Activated T-cell treated with anti-CD3 and anti-CD28 coated beads, Interleukin-2, amount 50 U/mL, for 72 hours (primary cell): Measurements from ENCODE around the gene ZNF488. TPM values are rescaled to one million over a fixed set of nuclear protein-coding genes. Genes with fewer than 3 reads are reported as not detected.

Experiments used
- ATAC-seq, 2 donors: fragments of 150-1000 bp; cut with Tn5 transposase; replicated peaks in 1 of 2; 2 replicates each; pipeline ENCODE4 v1.10.0; 2021; ENCODE audit warnings: moderate library complexity in 2 of 2, mild to moderate bottlenecking in 1 of 2
- DNase-seq, 2 donors: peaks; one replicate each; pipeline ENCODE4 v3.0.0; 2021 to 2022; ENCODE audit warnings: mixed read lengths in 1 of 2
- H3K27ac Mint-ChIP-seq: one replicate; pipeline ENCODE4 v1.8.0; 2022; ENCODE audit warnings: mild to moderate bottlenecking, moderate library complexity, mixed read lengths
- H3K27me3 Mint-ChIP-seq: one replicate; pipeline ENCODE4 v1.8.0; 2022; ENCODE audit warnings: low read depth, mixed read lengths
- H3K36me3 Mint-ChIP-seq, 2 donors: one replicate each; pipeline ENCODE4 v1.8.0; 2022; ENCODE audit warnings: mixed read lengths in 2 of 2, mild to moderate bottlenecking in 1 of 2; ENCODE audit not compliant: insufficient read depth in 2 of 2
- H3K4me1 Mint-ChIP-seq: one replicate; pipeline ENCODE4 v1.8.0; 2022; ENCODE audit warnings: low read depth, mixed read lengths
- H3K4me3 Mint-ChIP-seq, 2 donors: one replicate each; pipeline ENCODE4 v1.8.0; 2022; ENCODE audit warnings: mild to moderate bottlenecking in 2 of 2, mixed read lengths in 2 of 2, moderate library complexity in 2 of 2
- H3K9me3 Mint-ChIP-seq, 2 donors: one replicate each; pipeline ENCODE4 v1.8.0; 2022; ENCODE audit warnings: mixed read lengths in 2 of 2
- total RNA-seq, 2 donors: library from RNA; stranded (reverse); gene quantifications; one replicate each; pipeline ENCODE4 v1.2.3, GENCODE V29; 2022

The ZNF488 gene
- total RNA-seq, 2 donors from 2014 or later = 0.36 to 0.46 TPM

- H3K9me3 Mint-ChIP-seq = no peaks in the 10 kb centered on the region
- no peak overlapping the region for H3K27ac Mint-ChIP-seq
- H3K4me1 Mint-ChIP-seq = peaks cover 7% of the 10 kb centered on the region
- H3K4me3 Mint-ChIP-seq = no peak overlapping the region
- H3K36me3 Mint-ChIP-seq = no peaks in the 10 kb centered on the region
- DNase-seq (no peak), ATAC-seq (no peak)
- H3K27me3 Mint-ChIP-seq = peaks cover 41% of the 10 kb centered on the region
These were observed 9.2 kb downstream of the ZNF488 start for GRCh38 chr10:47374611-47375536.

GRCh38 chr10:47372726-47373125, 11.4 kb downstream of the ZNF488 start:
- no peaks in the 10 kb centered on the region for H3K36me3 Mint-ChIP-seq
- no peak for DNase-seq
- no peak for ATAC-seq
- H3K9me3 Mint-ChIP-seq = no peaks in the 10 kb centered on the region
- peaks cover 24% of the 10 kb centered on the region for H3K27me3 Mint-ChIP-seq
- H3K4me3 Mint-ChIP-seq = no peak overlapping the region
- peaks cover 7% of the 10 kb centered on the region for H3K4me1 Mint-ChIP-seq
- H3K27ac Mint-ChIP-seq = no peak overlapping the region

- ATAC-seq (no peak), DNase-seq (no peak)
- Mint-ChIP-seq H3K4me1 (no peaks in the 10 kb centered on the region), H3K9me3 (no peaks in the 10 kb centered on the region), H3K4me3 (no peak overlapping the region), H3K27me3 (peaks cover 16% of the 10 kb centered on the region), H3K36me3 (no peaks in the 10 kb centered on the region), H3K27ac (no peak overlapping the region)
These were observed 12.2 kb downstream of the ZNF488 start for GRCh38 chr10:47371629-47372485.

GRCh38 chr10:47370878-47371277, 13.2 kb downstream of the ZNF488 start:
- H3K4me3 Mint-ChIP-seq = no peak overlapping the region
- no peaks in the 10 kb centered on the region for H3K9me3 Mint-ChIP-seq
- DNase-seq (no peak), ATAC-seq (no peak)
- no peaks in the 10 kb centered on the region for H3K4me1 Mint-ChIP-seq
- no peaks in the 10 kb centered on the region for H3K36me3 Mint-ChIP-seq
- H3K27me3 Mint-ChIP-seq = peaks cover 7% of the 10 kb centered on the region
- no peak overlapping the region for H3K27ac Mint-ChIP-seq

GRCh38 chr10:47370015-47370767, 13.9 kb downstream of the ZNF488 start:
- ATAC-seq = no peak
- Mint-ChIP-seq H3K4me3 (no peak overlapping the region), H3K36me3 (no peaks in the 10 kb centered on the region), H3K9me3 (no peaks in the 10 kb centered on the region), H3K4me1 (no peaks in the 10 kb centered on the region), H3K27me3 (peaks cover under 1% of the 10 kb centered on the region), H3K27ac (no peak overlapping the region)
- DNase-seq = no peak

- no peak for DNase-seq
- no peaks in the 10 kb centered on the region for H3K4me1 Mint-ChIP-seq
- ATAC-seq = no peak
- no peaks in the 10 kb centered on the region for H3K27me3 Mint-ChIP-seq
- H3K4me3 Mint-ChIP-seq = no peak overlapping the region
- no peaks in the 10 kb centered on the region for H3K9me3 Mint-ChIP-seq
- no peak overlapping the region for H3K27ac Mint-ChIP-seq
- H3K36me3 Mint-ChIP-seq = no peaks in the 10 kb centered on the region
These were observed 14.7 kb downstream of the ZNF488 start for GRCh38 chr10:47369251-47369894.

- Mint-ChIP-seq H3K36me3 (no peaks in the 10 kb centered on the region), H3K4me3 (no peak overlapping the region), H3K27ac (no peak overlapping the region), H3K4me1 (no peaks in the 10 kb centered on the region), H3K9me3 (no peaks in the 10 kb centered on the region), H3K27me3 (no peaks in the 10 kb centered on the region)
- DNase-seq = no peak
- ATAC-seq = no peak
These were observed 15.5 kb downstream of the ZNF488 start for GRCh38 chr10:47368431-47369180.

GRCh38 chr10:47367646-47368045, 16.4 kb downstream of the ZNF488 start:
- Mint-ChIP-seq H3K27ac (no peak overlapping the region), H3K4me3 (no peak overlapping the region), H3K4me1 (no peaks in the 10 kb centered on the region), H3K36me3 (no peaks in the 10 kb centered on the region), H3K9me3 (no peaks in the 10 kb centered on the region), H3K27me3 (no peaks in the 10 kb centered on the region)
- DNase-seq (no peak), ATAC-seq (no peak)

- ATAC-seq = no peak
- Mint-ChIP-seq H3K27me3 (no peaks in the 10 kb centered on the region), H3K4me3 (no peak overlapping the region), H3K4me1 (no peaks in the 10 kb centered on the region), H3K27ac (no peak overlapping the region), H3K36me3 (no peaks in the 10 kb centered on the region), H3K9me3 (no peaks in the 10 kb centered on the region)
- no peak for DNase-seq
These were observed 17.2 kb downstream of the ZNF488 start for GRCh38 chr10:47366731-47367460.

- no peak for DNase-seq
- no peak for ATAC-seq
- no peak overlapping the region for H3K27ac Mint-ChIP-seq
- H3K4me1 Mint-ChIP-seq = no peaks in the 10 kb centered on the region
- no peaks in the 10 kb centered on the region for H3K27me3 Mint-ChIP-seq
- no peaks in the 10 kb centered on the region for H3K36me3 Mint-ChIP-seq
- no peaks in the 10 kb centered on the region for H3K9me3 Mint-ChIP-seq
- no peak overlapping the region for H3K4me3 Mint-ChIP-seq
These were observed 17.9 kb downstream of the ZNF488 start for GRCh38 chr10:47366181-47366631.

GRCh38 chr10:47365431-47366180, 18.5 kb downstream of the ZNF488 start:
- DNase-seq (no peak), ATAC-seq (no peak)
- H3K27me3 Mint-ChIP-seq = no peaks in the 10 kb centered on the region
- no peaks in the 10 kb centered on the region for H3K9me3 Mint-ChIP-seq
- H3K27ac Mint-ChIP-seq = no peak overlapping the region
- H3K36me3 Mint-ChIP-seq = no peaks in the 10 kb centered on the region
- no peak overlapping the region for H3K4me3 Mint-ChIP-seq
- no peaks in the 10 kb centered on the region for H3K4me1 Mint-ChIP-seq
